Measurements from ENCODE around the gene FGR.

DNA sequence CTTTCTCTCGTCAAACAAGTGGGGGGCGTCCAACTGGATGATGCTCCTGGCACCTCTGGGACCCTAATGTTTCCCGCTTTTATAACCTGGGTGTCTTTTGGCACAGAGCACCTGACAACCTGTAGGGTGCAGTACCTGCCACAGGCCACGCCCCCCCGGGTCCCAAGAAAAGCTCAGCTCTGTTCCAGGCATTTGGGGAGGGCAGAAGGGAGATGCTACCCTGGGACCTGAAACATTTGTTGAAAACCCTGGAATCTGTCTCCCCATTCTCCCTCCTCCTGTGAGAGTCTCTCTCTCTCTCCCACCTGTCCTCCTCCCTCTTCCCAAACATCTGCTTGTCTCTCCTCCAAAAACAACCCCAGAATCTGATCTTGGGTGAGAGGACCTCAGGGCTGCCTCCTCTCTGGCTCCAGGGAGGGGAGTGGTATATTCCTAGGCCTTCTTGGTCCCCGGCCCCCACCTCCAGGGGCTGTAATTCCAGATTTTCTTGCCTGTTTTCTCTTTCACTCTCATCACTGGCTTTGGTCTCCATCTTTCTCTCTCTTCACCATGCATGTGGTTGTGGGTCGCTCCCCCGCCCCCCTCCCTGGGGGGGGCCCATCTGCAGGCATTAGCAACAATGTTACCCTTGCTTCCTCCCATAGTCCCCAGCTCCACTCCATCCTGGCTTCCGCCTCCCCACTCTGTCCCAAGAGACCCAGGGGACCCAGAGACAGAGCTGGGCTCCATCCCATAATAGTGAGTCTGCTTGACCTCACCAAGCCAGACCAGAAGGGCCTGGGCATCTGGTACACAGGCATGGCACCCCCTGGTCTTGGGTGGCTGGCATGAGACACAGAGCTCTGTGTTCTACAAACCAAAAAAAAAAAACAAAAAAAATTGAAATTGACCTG lies 35.1 kb downstream of the FGR start:
- TF ChIP-seq POLR2AphosphoS5 (IDR thresholded peaks at IDR 0.05; ENCODE audit: low read depth, low read length) = no peak
- TF ChIP-seq, protein P1, sequence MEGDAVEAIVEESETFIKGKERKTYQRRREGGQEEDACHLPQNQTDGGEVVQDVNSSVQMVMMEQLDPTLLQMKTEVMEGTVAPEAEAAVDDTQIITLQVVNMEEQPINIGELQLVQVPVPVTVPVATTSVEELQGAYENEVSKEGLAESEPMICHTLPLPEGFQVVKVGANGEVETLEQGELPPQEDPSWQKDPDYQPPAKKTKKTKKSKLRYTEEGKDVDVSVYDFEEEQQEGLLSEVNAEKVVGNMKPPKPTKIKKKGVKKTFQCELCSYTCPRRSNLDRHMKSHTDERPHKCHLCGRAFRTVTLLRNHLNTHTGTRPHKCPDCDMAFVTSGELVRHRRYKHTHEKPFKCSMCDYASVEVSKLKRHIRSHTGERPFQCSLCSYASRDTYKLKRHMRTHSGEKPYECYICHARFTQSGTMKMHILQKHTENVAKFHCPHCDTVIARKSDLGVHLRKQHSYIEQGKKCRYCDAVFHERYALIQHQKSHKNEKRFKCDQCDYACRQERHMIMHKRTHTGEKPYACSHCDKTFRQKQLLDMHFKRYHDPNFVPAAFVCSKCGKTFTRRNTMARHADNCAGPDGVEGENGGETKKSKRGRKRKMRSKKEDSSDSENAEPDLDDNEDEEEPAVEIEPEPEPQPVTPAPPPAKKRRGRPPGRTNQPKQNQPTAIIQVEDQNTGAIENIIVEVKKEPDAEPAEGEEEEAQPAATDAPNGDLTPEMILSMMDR (IDR thresholded peaks at IDR 0.05 in 2 of 3, conservative IDR thresholded peaks at IDR 0.05 in 1 of 3; ENCODE audit: borderline replicate concordance in 1 of 3, insufficient read depth in 1 of 3, low read depth in 2 of 3, low read length in 2 of 3) = peak in 2 of 3 experiments; percentile 45; a peak in 4 of 6 replicates
- TF ChIP-seq POLR2A (IDR thresholded peaks at IDR 0.05; ENCODE audit: borderline replicate concordance, extremely low read depth, insufficient read depth, insufficient read length) = no peak
- no peak for TF ChIP-seq CEBPB (IDR thresholded peaks at IDR 0.05; ENCODE audit: low read depth)
- TF ChIP-seq SRF (IDR thresholded peaks at IDR 0.05; ENCODE audit: low read depth) = no peak
- TF ChIP-seq RAD21 (IDR thresholded peaks at IDR 0.05; ENCODE audit: low read depth) = no peak
- no peak for TF ChIP-seq EZH2 (IDR thresholded peaks at IDR 0.05)
- TF ChIP-seq, protein P2, sequence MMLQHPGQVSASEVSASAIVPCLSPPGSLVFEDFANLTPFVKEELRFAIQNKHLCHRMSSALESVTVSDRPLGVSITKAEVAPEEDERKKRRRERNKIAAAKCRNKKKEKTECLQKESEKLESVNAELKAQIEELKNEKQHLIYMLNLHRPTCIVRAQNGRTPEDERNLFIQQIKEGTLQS (IDR thresholded peaks at IDR 0.05) = no peak
- TF ChIP-seq ZFX (IDR thresholded peaks at IDR 0.05) = no peak
- no peak for TF ChIP-seq YY1 (IDR thresholded peaks at IDR 0.05; ENCODE audit: extremely low read depth, insufficient replicate concordance, low read depth, low read length)
- TF ChIP-seq, protein P3, sequence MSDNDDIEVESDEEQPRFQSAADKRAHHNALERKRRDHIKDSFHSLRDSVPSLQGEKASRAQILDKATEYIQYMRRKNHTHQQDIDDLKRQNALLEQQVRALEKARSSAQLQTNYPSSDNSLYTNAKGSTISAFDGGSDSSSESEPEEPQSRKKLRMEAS (IDR thresholded peaks at IDR 0.05) = no peak
- TF ChIP-seq EZH2phosphoT487 (IDR thresholded peaks at IDR 0.05; ENCODE audit: borderline replicate concordance) = no peak
